ENCODE data around the gene LMO7.
A peak's percentile ranks its signal among the peaks of the same experiment; 100 is the strongest.

The LMO7 gene

GRCh38 chr13:75843991-75844390 lies 207.9 kb downstream of the LMO7 start:
- DNase-seq (ENCODE audit: low spot score) = no peak

- no peak for DNase-seq (ENCODE audit: low spot score)
Observed at GRCh38 chr13:75847588-75847987, 211.5 kb downstream of the LMO7 start.

DNA sequence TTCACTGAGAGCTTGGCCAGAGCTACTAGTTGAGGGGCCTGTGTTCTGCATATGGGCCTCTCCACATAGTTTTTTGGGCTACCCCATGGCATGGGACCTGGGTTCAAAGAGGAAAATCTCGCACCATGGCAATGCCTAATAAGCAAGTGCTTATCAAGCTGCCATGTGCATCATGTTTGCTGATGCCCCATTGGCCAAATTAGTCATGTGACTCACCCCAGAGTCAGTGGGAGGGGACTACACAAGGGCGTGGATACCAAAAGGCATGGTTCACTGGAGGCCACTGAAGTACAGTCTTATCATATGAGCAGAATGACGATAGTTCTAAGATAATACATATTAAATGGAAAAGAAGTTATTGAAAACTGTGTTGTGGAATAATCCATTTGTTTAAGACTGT lies 214.8 kb downstream of the LMO7 start:
- no peak for DNase-seq (ENCODE audit: low spot score)

GRCh38 chr13:75855216-75855615 lies 219.1 kb downstream of the LMO7 start:
- no peak for DNase-seq (ENCODE audit: low spot score)

- no peak for DNase-seq (ENCODE audit: low spot score)
Observed at GRCh38 chr13:75855847-75856246, 219.7 kb downstream of the LMO7 start.

DNA sequence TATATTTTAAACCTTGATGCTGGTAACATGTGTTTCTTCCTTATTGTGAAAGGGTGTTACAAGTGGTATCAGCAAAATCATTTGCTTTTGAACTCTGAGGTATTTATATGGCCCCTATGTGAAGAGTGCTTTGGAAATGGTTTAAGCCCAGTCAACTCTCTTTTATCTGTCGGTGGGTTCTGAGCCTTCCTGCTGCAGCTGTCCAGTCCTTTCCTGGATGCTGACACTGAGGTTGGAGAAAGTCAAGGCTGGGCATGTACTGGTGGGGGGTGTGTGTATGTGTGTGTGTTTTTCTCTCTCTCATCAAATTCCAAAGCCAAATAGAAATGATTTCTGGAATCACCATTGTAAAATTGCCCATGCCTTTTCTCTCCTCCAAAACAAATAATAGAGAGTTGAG lies 221.2 kb downstream of the LMO7 start:
- DNase-seq (ENCODE audit: low spot score) = no peak

DNA sequence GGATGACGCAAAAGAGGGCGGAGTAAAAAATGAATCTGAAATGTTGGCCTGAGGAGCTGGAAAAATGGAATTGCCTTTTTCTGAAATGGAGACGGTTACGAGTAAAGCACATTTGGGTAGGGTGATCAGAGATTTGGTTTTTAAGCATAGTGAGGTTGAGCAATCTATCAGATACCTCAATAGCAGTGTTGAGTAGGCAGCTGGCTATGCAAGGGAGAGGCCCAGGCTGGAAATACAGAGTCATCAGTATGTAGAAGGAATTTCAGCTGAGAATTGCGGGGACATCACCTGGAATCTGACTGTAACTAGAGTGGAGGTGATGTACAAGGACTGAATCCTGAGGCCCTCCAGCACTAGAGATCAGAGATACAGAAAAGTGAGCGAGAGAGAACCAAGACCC lies 224.8 kb downstream of the LMO7 start:
- DNase-seq (ENCODE audit: low spot score) = no peak

DNA sequence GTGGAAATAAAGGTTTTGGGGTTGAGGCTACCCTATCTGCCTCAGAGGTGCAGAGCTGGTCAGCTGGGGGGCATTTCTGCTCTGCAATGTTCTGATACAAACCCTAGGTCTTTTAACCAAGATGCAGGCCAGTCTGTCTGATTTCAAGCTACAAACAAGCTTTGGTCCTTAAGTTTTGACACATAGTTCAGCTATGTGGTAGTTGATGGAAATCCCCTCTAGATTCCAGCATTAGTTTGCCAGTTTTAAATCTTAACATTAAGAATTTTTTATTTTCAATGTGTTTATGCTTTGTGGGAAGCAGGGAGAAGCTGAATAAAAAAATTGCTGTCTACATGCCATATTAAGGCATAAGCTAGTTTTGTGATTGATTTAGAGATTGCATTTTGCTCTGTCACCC lies 225.7 kb downstream of the LMO7 start:
- no peak for DNase-seq (ENCODE audit: low spot score)

DNA sequence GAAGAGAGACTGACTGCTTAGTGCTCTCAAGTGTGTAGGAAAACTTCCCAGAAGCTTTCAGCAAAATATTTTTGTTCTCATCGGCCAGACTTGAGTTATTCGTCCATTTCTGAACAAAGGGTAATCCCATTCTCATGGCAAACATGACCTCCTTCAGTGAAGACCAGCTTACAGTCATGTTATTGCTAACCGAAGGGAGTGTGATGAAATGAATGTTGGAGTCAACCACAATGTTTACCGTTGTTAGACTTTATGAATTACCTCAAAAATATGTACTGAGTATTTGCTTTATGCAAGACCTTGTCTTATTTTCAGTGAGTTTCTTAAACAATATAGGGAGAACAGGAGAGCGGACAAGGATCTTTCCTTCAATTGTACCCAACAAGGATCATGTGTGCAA lies 228.6 kb downstream of the LMO7 start:
- no peak for DNase-seq (ENCODE audit: low spot score)

- DNase-seq (ENCODE audit: low spot score) = no peak
Observed at GRCh38 chr13:75867379-75868117, 231.4 kb downstream of the LMO7 start.

DNA sequence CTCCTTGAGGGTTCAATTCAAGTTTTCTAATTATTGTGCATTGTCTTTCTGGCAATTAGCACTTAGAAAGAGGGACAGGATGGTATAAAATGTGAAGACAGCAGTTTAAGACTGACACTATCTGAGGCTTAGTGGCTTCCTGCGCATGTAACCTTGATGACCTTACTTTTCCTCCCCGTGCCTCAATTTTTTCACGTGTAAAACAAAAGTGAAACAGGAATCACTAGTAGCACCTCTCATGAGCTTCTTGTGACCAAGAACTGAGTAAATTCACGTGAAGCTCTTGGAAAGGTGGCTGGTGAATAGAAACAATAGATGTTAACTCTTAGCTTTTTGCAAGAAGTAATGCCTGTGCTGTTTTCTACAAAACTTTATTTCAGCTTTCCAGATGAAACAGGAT lies 233.9 kb downstream of the LMO7 start:
- no peak for DNase-seq (ENCODE audit: low spot score)

DNA sequence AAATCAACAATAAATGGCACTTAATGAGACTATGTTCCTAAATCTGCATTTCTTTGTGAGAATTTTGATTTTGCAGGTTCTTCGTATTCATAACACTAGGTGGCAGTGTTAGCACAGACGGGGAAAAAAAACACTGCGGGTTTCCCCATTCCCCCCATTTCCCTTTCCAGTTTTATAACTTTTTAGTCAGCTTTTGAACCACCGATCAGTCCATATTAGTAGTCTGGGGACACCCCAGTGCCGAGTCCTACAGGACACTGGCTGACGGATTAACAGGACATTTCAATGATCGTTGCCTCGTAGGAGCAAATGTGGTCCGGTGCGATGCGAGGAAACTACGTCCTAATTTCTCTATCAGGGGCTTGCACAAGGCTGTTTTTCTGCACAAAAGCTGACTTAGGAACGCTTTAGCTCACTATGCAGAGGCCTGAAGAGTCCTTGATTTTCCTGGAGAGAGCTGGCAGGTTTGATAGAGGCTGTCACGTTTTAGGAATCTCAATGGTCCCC lies 234.3 kb downstream of the LMO7 start:
- no peak for DNase-seq (ENCODE audit: low spot score)

DNA sequence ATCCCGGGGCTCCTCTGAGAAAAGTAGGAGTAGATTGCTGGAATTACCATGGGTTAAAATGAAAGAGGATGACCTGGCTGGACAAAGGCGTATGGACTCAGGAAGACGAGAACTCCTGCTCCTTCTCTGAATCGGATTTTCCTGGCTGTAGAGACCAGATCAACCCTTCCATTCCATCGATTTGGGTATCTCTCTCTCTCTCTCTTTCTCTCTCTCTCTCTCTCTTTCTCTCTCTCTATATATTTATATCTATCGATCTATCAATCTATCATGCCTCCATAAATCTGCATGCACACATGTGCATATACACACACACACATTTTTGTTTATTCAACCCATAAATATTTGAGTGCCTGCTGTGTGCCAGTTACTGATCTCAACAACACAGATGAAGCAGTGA lies 234.9 kb downstream of the LMO7 start:
- DNase-seq (ENCODE audit: low spot score) = no peak

DNA sequence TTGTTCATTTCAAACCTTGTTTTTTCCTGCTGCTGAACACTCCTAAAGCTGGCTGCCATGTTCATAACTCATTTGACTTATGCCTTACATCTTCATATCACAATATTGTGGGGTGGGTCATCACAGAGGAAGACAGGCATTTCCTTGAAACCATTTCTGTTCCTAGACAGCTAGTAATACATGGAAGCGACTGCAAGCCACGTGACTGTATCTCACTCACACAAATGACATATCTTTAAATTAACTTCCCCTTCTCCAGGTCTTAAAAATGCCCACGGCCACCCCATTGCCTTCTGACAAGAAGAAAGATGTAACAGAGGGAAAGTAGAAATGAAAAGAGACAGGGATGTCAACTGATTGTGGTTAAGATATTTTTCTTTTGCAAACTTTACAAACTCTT lies 236.8 kb downstream of the LMO7 start:
- DNase-seq (ENCODE audit: low spot score) = no peak

DNA sequence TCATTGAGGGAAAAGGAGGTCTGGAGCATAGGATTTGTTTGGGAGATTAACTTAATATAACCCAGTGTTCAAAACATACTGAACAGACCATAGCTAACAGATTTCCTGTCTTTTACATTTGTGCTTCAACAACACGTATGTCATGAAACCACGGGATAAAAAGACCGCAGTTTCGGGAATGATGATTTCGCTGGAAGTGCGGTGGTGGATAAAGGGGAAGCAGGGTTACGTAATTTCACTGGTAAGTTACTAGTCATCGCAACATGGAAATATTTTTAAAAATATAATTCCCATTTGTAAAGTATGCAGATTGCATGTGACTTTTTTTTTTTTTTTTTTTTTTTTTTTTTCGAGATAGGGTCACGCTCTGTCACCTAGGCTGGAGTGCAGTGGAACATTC lies 237.4 kb downstream of the LMO7 start:
- DNase-seq (ENCODE audit: low spot score) = no peak

GRCh38 chr13:75875450-75875849 lies 239.3 kb downstream of the LMO7 start:
- DNase-seq (ENCODE audit: low spot score) = no peak

DNA sequence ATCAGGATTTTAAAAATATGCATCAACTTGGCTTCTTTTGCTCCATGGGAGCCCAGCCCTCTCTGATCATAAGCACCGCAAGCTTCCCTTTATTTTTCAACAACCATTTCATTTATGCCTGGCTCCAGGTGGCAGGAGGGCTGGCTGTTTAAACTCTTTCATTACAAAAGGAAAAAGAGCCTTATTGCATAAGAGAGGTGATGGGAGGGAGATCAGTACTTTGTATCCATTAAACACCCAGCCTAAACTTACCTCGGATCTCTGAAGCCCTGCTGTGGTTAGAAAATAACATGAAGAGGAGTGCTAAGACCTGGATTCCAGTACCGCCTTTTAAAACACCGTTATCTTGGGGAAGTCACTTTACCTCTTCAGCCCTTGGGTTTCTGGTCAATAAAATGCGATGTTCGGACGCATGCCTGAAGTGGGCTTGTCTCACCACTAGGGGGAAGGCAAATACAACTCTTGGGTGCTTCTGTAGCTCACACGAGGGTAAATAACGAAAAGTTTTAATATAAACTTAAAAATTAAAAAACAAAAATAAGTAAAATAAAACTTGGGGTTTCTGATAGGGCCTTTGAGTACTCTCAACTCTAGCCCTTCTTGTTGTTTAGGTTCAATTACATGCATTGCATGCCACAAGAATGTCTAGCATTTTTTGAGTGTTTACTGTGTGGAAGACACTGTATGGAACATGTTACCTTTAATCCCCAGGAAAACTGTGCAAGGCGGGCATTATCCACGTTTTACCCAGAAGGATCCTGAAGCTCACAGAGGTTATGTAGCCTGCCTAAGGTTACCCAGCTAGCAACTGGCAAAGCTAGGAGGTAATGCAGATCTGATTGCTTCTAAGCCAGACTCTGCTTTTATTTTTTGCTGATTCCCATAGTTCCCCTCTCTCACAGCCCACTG lies 240.3 kb downstream of the LMO7 start:
- DNase-seq (ENCODE audit: low spot score) = peak; percentile 55

GRCh38 chr13:75877071-75877470 lies 240.9 kb downstream of the LMO7 start:
- no peak for DNase-seq (ENCODE audit: low spot score)

GRCh38 chr13:75879656-75880055 lies 243.5 kb downstream of the LMO7 start:
- DNase-seq (ENCODE audit: low spot score) = no peak

DNA sequence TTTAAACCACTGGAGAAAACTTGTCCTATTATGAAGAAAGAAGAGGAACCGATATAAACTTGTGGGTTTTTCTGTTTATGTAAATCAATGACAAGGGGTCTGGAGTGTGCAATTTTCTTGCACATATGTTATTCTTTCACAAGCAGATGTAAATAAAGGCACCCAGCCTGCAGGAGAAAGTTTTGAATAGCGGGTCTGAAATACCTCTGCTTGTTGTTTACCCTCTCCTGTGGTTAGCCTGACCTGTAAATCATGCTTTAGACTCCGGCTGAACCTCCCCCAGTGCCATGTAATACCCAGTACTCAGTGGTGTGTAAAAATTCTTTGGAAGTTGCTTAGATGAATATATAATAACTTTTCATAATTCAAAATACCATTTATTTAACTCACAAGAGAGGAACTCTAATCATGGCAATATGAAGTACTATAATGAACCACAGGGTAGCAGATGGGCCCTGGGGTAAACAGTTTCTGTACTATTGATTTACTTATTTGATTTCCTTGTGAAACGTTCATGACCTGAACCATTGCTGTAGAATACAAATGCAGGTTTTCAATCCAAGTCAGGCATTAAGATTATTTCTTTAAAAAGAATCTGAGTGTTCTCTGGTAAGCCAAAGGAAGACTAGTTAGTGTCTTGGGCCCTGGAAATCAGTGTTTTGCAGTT lies 245.1 kb downstream of the LMO7 start:
- no peak for DNase-seq (ENCODE audit: low spot score)

DNA sequence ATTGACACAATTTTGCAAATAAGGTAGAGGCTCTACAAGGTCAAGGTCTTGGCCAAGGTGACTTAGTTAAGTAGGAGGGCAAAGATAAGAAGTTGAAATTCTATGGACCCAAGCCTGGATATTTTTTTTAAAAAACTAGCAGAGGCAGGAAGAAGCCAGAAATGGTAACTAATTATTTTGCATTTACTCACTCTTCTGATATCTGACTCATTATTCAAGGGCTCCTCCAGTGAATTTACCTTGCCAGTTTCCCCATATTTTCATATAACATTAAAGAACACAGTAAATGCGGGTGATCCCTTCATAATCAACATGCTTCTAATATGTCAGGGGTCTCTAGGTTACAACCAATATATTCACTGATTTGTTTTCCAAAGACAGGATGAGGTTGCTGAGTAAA lies 246.1 kb downstream of the LMO7 start:
- DNase-seq (ENCODE audit: low spot score) = no peak

GRCh38 chr13:75889427-75889826 lies 253.3 kb downstream of the LMO7 start:
- DNase-seq (ENCODE audit: low spot score) = no peak

DNA sequence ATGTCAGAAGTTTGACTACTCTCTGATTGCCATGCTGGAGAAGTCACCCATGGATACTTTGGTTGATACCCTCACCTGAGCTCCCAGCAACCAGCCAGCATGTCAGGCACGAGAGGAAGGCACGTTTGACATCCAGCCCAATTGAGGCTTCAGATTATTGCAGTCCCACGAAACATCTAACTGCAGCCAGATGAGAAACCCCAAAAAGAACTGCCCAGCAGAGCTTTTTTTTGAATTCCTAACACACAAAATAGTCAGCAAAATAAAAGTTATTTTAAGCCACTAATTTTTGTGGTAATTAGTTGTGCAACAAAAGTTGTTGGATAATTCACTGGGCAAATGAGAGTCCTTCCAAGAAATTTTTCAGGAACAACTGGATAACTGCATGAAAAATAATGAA lies 259.0 kb downstream of the LMO7 start:
- no peak for DNase-seq (ENCODE audit: low spot score)
